Vagina (tissue), 2 donors: Measurements from ENCODE around the gene RAP1B. TPM values are rescaled to one million over a fixed set of nuclear protein-coding genes. Genes with fewer than 3 reads are reported as not detected.

Experiments used
- DNase-seq, 2 donors: peaks; one replicate each; pipeline ENCODE4 v3.0.0-alpha.2; 2017; ENCODE audit errors: extremely low spot score in 2 of 2
- H3K27ac ChIP-seq: fragments of 200-600 bp; sonication (generic); one replicate; pipeline ENCODE4 v1.5.1; 2019
- H3K27me3 ChIP-seq: fragments of 200-600 bp; sonication (generic); one replicate; pipeline ENCODE4 v1.5.1; 2019
- H3K36me3 ChIP-seq, 2 donors: fragments of 200-600 bp; sonication (generic); one replicate each; pipeline ENCODE4 v1.5.1; 2017 to 2019
- H3K4me1 ChIP-seq: fragments of 200-600 bp; sonication (generic); one replicate; pipeline ENCODE4 v1.5.1; 2019
- H3K4me3 ChIP-seq, 2 donors: fragments of 200-600 bp; sonication (generic); 1 replicate in 1 of 2; 2 replicates in 1 of 2; pipeline ENCODE4 v1.5.1; 2016 to 2019
- H3K9me3 ChIP-seq: fragments of 200-600 bp; sonication (generic); one replicate; pipeline ENCODE4 v1.5.1; 2019
- CTCF ChIP-seq, 3 experiments: fragments of 450-650 bp in 2 of 3; fragments of 200-600 bp in 1 of 3; sonication (generic) in 1 of 3; IDR thresholded peaks; one replicate each; pipeline ENCODE4 v1.5.1; 2017 to 2019; ENCODE audit warnings: antibody characterized with exemption in 3 of 3, mild to moderate bottlenecking in 2 of 3, moderate library complexity in 2 of 3
- POLR2A ChIP-seq, 2 donors: fragments of 450-650 bp; IDR thresholded peaks; one replicate each; pipeline ENCODE4 v1.6.1; 2017; ENCODE audit warnings: antibody characterized with exemption in 2 of 2, mild to moderate bottlenecking in 2 of 2, moderate library complexity in 2 of 2
- POLR2AphosphoS5 ChIP-seq, 2 donors: sonication (generic); formaldehyde crosslinking; IDR thresholded peaks; one replicate each; pipeline ENCODE4 v1.9.0; 2017; ENCODE audit warnings: antibody characterized with exemption in 2 of 2, mild to moderate bottlenecking in 2 of 2, low read depth in 1 of 2; ENCODE audit not compliant: insufficient read depth in 1 of 2
- intact Hi-C: fragments of 100-400 bp; cut with DNase I; formaldehyde crosslinking; loops from one replicate; pipeline ENCODE4 v1.15.1; 2023
- total RNA-seq: library from RNA; depleted of rRNA; stranded (reverse); fragments of >200 nt; gene quantifications from one replicate; pipeline ENCODE4 v1.2.3, GENCODE V29; 2016

RAP1B gene
- total RNA-seq, 1 donor from 2014 or later, result 169 TPM

GRCh38 chr12:68630050-68630449, 19.4 kb downstream of the RAP1B start:
- no peaks in the 10 kb centered on the region for H3K27me3 ChIP-seq
- no peak overlapping the region for H3K27ac ChIP-seq
- H3K9me3 ChIP-seq, result no peaks in the 10 kb centered on the region
- TF ChIP-seq POLR2AphosphoS5 (IDR thresholded peaks at IDR 0.05; ENCODE audit: insufficient read depth in 1 of 2, low read depth in 1 of 2) (no peak), POLR2A (IDR thresholded peaks at IDR 0.05) (no peak), CTCF (IDR thresholded peaks at IDR 0.05) (no peak)
- intact Hi-C loops, result no loop called here
- peaks cover 0 to 4% of the 10 kb centered on the region in 2 donors for H3K36me3 ChIP-seq
- H3K4me3 ChIP-seq, result no peak overlapping the region
- no peak for DNase-seq
- peaks cover 67% of the 10 kb centered on the region for H3K4me1 ChIP-seq

- Histone ChIP-seq H3K4me1 (peaks cover 71% of the 10 kb centered on the region), H3K4me3 (no peak overlapping the region), H3K27ac (no peak overlapping the region), H3K9me3 (no peaks in the 10 kb centered on the region), H3K27me3 (no peaks in the 10 kb centered on the region), H3K36me3 (peaks cover 0 to 4% of the 10 kb centered on the region in 2 donors)
- no peak for DNase-seq
- intact Hi-C loops, result no loop called here
- TF ChIP-seq POLR2AphosphoS5 (IDR thresholded peaks at IDR 0.05; ENCODE audit: insufficient read depth in 1 of 2, low read depth in 1 of 2) (no peak), CTCF (IDR thresholded peaks at IDR 0.05) (no peak), POLR2A (IDR thresholded peaks at IDR 0.05) (no peak)
Observed at GRCh38 chr12:68630598-68630997, 19.9 kb downstream of the RAP1B start.

DNA sequence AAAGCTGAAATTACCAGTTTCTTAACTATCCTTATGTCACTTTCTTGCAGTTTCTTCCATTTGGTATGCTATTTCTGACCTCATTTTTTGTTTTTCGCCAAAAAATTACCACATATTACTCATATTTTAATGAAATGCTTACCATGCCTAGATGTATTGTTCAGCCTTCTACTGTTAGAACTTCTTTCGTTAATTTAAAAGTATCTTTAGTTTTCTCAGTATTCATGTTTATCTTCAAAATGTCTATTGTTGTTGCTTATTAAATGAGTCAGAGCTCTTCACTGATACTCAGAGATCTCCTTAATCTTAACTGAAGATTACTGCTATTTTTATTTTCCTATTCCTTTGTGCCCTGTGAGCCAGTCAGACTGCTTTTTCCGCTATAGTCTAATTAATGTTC, 20.5 kb downstream of the RAP1B start:
- no peak for DNase-seq
- intact Hi-C loops, result no loop called here
- peaks cover 77% of the 10 kb centered on the region for H3K4me1 ChIP-seq

GRCh38 chr12:68632486-68632885, 21.8 kb downstream of the RAP1B start:
- no peaks in the 10 kb centered on the region for H3K9me3 ChIP-seq
- H3K4me1 ChIP-seq, result peaks cover 89% of the 10 kb centered on the region
- H3K27me3 ChIP-seq, result no peaks in the 10 kb centered on the region
- H3K36me3 ChIP-seq, result peaks cover 0 to 4% of the 10 kb centered on the region in 2 donors
- intact Hi-C loops, result no loop called here
- no peak overlapping the region for H3K4me3 ChIP-seq
- no peak for DNase-seq
- H3K27ac ChIP-seq, result no peak overlapping the region
- no peak for TF ChIP-seq POLR2AphosphoS5 (IDR thresholded peaks at IDR 0.05; ENCODE audit: insufficient read depth in 1 of 2, low read depth in 1 of 2)
- TF ChIP-seq CTCF (IDR thresholded peaks at IDR 0.05), result no peak
- no peak for TF ChIP-seq POLR2A (IDR thresholded peaks at IDR 0.05)

More for the DNA sequence above, 20.5 kb downstream of the RAP1B start:
- H3K27ac ChIP-seq, result no peak overlapping the region
- no peaks in the 10 kb centered on the region for H3K27me3 ChIP-seq
- H3K9me3 ChIP-seq, result no peaks in the 10 kb centered on the region
- TF ChIP-seq POLR2A (IDR thresholded peaks at IDR 0.05) (no peak), POLR2AphosphoS5 (IDR thresholded peaks at IDR 0.05; ENCODE audit: insufficient read depth in 1 of 2, low read depth in 1 of 2) (no peak), CTCF (IDR thresholded peaks at IDR 0.05) (no peak)
- no peak overlapping the region for H3K4me3 ChIP-seq
- peaks cover 0 to 4% of the 10 kb centered on the region in 2 donors for H3K36me3 ChIP-seq

DNA sequence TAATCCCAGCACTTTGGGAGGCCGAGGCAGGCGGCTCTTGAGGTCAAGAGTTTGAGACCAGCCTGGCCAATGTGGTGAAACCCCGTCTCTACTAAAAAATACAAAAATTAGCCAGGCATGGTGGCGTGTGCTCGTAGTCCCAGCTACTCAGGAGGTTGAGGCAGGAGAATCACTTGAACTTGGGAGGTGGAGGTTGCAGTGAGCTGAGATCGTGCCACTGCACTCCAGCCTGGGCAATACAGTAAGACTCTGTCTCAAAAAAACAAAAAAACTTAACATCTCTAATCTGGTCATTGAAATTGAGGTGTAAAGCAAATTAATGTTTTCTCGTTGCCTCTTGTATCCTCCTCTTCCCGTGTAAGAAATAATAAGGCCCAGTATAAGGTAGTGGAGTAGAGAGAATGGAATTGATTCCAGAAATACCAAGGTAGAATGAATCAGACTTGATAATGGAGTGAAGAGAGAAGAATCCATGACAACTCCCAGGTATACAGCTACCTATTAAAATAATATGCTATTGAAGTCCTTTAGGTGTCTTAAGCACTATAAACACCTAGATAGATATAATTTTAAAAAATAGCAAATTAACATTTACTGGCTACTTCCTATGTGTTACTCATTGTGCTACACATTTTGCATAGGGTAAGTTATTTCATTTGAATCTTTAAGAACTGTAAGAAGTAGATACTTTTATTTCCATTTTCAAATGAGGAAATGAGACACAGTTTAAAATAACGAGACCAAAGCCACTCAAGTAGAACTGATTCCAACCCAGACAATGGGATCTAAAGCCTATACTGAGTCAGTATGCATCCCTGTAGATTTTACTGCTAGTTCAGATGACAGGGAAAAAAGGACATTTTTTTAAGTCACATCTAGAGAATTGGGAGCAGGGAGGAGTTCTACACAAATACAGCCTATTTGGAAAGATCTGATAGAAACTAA, 23.2 kb downstream of the RAP1B start:
- Histone ChIP-seq H3K27ac (no peak overlapping the region), H3K4me1 (peaks cover 92% of the 10 kb centered on the region), H3K9me3 (no peaks in the 10 kb centered on the region), H3K36me3 (no peaks in the 10 kb centered on the region), H3K4me3 (no peak overlapping the region), H3K27me3 (no peaks in the 10 kb centered on the region)
- no peak for TF ChIP-seq CTCF (IDR thresholded peaks at IDR 0.05)
- TF ChIP-seq POLR2AphosphoS5 (IDR thresholded peaks at IDR 0.05; ENCODE audit: insufficient read depth in 1 of 2, low read depth in 1 of 2), result no peak
- TF ChIP-seq POLR2A (IDR thresholded peaks at IDR 0.05), result no peak
- no peak for DNase-seq
- intact Hi-C loops, result no loop called here
